GM21786 (cell line): Measurements from ENCODE around the gene KIF2C.

Experiments
- ATAC-seq: cut with Tn5 transposase; IDR thresholded peaks from one replicate; pipeline ENCODE4 v1.9.1; 2021; ENCODE audit not compliant: unreplicated experiment

Gene KIF2C

DNA sequence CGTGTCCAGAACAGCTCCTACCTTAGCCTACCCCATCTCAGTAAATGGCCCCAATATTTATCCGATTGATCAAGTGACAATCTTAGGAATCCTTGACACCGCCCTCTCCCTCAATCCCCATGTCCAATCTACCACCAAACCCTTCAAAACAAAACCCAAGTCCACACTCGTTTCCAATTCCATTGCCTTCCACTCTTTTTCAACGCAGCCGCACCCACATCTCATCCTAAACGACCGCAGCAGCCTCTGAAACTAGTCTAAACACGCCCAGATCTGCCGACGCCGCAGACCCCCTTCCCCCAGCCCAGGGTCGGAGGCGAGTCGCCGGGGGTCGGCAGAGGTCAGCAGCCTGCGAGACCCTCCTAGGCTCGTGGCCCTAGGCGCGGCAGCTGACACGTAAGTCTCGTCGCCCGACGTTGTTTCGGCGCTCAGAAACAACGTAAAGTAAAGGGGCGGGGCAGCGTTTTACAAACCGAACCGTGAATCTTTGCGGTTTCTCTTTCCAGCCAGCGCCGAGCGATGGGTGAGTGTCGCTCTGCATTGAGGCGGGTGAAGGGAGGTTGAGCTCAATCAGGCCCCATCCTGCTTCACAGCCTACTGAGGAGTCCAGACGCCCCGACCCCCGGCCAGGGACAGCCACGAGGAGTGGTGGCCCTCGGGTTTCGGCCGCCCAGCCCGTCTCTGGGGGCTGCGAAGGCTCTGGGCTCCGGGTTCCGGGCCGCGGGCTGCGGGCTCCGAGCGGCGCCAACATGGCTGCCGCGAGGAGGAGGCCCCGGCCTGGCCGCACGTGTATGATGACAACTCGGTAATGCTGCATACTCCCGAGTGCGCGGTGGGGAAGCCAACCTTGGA lies 35.7 kb downstream of the KIF2C start, which contains the start of gene RPS8:
Gene RPS8 (plus strand): TSS at position 463 of the 852 bp plus-strand sequence. CDS start 57 bp downstream, at position 520.
- ATAC-seq, result peak; percentile 67

DNA sequence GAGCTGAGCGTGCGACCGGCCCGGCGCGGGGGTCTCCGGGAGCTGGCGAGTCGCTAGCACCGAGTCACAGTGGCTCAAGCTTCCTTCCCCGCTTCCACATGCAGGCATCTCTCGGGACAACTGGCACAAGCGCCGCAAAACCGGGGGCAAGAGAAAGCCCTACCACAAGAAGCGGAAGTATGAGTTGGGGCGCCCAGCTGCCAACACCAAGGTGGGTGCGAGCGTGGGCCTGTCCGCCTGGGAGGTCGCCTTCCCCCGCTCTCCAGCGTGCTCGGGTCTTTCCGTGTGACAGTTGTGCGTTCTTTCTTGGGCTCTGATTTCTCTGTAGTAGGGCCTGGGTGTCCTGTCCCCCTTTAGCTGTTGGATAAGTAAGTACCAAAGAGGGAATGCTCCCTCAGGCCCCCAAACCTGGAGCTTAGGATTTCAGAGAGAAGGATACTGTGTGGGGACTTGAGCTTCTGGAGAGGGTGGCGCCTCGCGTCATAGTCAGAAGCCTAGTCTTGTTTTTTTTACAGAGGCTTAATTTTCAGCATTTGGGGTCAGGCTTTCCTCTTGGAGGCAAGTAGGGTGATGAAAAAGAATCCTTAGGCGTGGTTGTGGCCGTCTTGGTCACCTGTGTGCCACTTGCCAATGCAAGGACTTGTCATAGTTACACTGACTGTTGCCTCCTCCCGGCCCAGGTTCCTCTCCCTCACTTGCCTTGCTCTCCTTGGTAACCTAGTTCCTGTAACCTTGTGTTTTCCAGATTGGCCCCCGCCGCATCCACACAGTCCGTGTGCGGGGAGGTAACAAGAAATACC lies 36.5 kb downstream of the KIF2C start:
- ATAC-seq, result no peak

DNA sequence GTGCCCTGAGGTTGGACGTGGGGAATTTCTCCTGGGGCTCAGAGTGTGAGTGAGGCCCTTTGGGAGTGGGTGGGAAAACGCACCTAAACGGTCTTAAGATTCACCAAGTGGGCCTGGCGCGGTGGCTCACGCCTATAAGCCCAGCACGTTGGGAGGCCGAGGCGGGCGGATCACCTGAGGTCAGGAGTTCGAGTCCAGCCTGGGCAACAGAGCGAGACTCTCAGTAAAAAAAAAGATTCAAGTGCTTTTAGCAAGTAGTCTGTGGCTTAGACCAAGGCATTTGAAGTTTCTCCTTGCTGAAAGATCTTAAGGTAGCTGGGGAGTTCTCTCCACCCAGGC lies 37.1 kb downstream of the KIF2C start:
- ATAC-seq, result no peak

DNA sequence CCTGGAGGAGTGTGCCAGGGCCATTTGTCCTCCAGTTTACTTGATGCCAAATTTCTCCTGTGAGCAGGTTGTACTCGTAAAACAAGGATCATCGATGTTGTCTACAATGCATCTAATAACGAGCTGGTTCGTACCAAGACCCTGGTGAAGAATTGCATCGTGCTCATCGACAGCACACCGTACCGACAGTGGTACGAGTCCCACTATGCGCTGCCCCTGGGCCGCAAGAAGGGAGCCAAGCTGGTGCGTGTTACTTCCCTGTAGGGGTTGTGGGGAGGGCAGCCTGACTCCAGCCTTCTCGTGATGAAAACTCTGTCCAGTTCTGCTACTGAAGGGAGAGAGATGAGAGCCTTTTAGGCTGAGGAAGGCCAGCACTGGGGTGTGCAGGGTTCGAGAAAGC lies 37.9 kb downstream of the KIF2C start:
- ATAC-seq, result no peak

DNA sequence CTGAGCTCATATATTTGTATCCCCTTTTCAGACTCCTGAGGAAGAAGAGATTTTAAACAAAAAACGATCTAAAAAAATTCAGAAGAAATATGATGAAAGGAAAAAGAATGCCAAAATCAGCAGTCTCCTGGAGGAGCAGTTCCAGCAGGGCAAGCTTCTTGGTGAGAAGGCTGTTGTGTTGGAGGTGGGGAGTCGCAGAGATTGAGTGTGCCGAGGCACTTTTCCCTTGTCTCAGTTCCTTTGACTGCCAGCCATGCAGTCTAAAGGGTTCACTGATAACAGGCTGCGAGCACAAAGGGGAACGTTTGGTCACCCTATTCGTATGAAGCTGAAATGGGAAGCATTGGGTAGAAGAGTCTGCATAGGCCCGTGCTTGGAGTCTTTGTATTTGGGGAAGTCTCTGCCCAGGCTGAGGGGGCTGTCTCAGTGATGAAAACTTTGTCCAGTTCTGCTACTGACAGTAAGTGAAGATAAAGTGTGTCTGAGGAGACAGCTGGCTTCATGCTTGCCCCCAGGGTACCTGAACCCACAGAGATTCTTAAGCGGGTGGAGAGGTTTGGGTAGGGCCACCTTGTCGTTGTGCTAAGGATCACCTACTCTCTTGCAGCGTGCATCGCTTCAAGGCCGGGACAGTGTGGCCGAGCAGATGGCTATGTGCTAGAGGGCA lies 38.5 kb downstream of the KIF2C start:
- no peak for ATAC-seq

DNA sequence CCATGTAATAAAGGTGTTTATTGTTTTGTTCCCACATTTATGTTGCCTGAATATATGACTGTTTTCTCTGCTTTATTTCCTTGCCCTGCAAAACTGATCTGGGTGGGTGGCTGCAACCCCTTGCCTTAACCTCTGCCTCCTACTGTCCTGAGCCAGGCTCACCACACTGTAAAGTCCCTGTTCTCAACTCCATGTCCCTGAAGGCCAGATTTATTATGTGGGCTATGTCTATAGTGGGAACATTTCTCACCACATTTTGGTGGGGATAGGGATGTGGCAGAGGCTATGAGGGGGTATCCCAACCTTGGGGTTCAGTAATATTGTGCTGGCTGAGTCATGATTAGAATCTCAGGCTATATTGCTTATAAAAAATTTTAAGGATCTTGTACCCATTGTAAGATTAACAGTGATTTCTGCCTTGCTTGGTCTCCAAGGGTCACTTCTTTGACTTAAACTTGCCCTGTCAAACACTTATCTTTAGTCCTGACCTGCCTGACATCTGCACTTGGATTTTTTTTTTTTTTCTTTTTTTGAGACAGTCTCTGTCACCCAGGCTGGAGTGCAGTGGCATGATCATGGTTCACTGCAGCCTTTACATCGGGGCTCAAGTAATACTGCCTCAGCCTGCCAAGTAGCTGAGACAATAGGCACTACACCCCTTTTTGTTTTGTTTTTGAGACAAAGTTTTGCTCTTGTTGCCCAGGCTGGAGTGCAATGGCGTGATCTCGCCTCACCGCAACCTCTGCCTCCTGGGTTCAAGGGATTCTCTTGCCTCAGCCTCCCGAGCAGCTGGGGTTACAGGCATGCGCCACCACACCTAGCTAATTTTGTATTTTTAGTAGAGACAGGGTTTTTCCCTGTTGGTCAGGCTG lies 39.3 kb downstream of the KIF2C start:
- no peak for ATAC-seq

DNA sequence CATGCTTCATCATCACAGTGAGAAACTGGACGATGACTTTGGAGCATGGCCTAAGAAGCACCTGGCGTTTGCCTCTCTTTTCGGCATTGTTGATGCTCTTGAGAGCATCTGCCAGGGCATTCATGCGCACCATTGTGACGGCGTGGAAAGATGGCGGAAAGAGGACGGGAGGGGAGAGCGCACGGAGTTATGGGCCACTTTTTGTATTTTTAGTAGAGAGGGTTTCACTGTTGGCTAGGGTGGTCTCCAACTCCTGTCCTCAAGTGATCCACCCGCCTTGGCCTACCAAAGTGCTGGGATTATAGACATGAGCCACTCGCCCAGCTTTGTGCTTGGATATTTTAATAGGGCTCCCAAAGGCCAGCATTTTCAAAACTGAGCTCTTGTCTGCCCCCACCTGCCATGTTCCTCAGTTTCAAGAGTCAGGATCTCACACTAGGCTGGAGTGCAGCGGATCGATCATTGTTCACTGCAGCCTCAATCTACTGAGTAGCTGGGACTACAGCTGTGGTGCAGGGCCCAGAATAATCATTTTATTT lies 41.0 kb downstream of the KIF2C start:
- no peak for ATAC-seq

DNA sequence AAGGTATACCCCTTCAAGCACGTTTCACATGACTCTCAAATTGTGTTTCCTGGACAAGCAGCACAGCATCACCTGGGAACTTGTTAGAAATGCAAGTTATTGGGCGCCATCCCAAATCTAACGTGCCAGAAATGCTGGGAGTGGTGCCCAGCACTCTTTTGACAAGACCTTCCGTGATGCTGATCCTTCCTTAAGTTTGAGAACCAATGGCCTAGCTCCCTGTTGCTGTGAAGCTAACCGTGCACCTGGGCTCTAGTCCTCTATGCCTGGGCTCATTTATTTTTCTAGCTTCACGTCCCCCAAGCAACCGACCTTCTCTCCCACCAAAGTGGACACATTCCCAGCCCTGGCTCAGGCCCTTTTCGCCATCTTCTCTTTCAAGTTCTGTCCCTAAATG lies 44.1 kb downstream of the KIF2C start:
- no peak for ATAC-seq

DNA sequence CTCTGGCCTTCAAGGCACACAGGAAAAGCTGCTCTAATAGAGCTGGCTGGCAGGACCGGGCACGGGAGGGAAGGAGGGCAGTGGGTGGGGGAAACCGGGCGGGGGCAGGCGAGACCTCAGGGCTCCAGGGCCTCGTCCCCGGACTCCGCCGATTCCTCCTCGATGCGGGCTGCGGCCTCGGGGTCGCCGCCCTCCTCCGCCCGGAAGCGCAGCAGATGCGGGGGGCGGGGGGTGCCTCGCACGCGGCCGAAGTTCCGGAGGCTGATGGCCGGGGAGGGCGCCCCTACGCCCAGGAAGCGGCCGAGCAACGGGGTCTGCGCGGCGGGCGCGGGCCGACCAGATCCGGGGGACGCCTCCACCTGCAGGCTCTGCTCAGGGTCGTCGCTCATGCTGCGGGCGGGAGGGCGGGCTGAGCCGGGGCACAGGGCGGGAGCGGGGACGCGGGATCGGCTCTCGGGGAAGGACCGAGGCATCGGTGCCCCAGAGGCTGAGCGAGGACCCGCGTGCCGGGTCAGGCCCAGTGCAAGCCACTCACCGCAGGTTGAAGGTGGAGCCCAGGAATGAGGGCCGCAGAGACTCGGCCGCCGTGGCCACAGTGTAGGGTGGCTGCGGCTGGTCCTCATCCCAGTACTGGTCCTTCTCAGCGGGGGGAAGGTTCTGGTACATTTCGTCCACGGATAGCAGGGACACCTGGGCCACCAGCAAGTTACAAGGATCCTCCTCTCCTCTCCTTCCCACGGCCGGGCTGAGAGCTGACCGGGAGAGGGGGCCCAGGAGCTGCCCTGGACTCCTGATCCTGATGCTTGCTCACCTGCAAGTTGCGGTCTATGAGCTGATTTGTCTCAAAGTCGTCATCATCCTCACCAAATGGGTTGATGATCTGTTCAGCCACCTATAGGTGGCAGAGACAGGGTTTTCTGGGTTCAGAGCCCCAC lies 44.7 kb downstream of the KIF2C start:
- no peak for ATAC-seq

DNA sequence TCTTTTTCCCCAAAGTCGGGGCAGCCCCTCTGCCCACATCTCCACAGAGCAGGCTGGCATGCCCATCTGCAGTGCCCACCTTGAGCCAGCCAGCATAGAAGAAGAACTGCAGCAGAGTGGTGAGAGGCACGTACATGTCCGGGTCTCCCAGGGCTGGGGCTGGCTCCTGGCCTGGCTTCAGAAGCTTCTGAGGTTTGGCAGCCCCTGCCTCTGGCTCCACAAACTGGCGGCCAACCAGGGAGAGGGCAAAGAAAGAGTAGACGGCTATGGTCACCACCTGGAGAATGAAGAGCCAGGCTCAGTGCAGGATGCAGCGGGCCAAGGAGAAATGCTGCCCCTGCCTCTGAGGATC lies 45.4 kb downstream of the KIF2C start:
- no peak for ATAC-seq

DNA sequence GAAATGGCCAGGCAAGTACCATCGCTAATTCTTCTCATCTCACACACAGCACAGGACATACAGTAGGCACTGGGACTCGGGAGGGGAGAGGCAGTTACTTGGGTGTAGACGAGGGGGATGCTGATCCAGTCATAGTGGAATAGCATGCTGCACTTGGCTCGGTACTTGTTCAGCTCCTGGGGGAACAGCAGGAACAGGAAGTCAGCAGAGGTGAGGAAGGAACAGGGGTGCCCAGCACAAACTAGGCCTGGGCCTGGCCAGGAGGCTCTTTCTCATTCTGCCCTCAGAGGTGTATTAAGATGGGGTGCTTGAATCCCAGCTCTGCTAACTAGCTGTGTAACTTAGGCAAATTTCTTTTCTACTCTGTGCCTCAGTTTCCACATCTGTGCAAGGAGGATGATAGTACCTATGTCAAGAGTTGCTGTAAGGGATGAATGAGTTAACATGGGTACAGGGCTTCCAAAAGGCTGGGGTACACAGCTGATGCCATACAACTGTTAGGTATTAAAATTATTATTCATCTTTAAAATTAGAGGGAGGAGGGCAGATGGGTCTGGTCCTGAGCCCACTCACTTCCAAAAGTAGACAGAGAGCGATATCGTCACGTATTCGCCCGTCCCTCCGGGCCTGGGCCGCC lies 46.0 kb downstream of the KIF2C start:
- no peak for ATAC-seq

DNA sequence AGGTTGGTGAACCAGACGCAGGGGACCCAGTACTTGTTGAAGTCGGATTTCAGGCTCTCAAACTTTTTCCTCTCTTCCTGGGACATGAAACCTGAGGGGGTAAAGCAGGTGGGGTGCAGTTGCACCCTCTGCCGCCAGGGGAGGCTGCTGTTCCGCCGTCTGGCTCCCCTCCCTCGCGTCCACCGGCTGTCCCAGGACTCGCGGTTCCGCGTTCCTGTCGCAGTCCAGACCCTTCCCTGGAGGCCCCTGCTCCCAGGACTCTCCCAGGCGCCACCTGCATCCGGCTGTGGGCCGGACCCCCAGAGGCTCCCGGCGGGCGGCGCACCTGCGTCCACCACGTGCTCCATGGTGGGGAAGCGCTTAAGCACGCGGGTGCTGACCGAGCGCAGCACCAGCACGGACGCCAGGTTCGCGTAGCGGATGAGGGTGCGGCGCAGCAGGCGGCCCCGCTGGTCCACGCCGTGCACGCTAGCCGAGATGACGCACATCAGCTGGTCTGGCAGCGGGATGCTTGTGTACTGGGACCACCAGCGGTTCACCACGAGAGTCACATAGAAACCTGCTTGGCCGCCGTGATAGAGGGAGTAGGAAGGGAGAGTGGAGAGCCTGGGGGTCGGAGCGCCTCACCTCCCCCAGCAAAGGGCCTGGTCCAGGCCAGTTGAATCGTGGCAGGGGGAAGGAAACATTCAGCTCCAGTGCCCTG lies 46.7 kb downstream of the KIF2C start:
- ATAC-seq, result no peak

DNA sequence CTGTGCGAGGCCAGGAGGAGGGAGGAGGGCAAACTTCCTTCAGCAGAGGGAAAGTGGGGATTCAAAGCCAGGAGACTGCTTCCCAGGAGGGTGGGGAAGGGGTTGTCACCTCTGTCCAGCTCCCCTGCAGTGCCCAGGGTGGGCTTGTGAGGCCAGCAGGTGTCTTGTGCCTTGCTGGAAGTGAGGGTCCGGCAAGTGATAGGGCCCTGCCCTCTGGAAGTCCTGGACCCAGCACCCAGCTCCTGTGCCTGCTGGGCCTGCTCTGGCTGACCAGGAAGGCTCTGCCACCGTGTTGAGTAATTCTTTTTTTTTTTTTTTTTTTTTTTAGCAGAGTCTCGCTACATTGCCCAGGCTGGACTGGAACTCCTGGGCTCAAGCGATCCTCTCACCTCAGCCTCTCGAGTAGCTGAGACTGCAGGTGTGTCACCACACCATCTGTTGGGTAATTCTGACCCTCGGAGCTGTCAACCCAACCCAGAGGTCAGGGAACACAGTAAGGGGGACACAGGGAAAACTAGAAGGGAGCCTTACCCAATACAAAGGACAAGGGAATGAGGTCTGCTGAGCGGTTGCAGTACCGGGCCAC lies 47.3 kb downstream of the KIF2C start:
- ATAC-seq, result no peak

DNA sequence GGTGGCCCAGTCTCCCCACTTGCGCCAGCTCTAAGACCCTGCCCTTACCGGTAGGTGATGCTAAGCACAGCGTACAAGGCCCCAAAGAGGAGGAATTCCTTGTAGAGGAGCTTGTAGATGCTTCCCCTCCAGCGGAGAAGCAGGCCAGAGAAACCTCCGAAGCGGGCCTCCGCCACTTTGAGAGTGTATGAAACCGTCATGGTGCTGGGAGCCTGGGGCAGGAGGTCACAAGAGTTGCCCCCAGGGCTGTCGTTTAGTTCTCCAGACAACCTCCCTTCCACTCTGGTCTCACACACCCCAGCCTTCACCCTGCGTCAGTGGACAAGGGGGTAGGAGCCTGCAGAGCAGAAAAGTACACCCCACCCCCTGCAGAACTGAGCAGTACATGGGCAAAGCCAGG lies 47.9 kb downstream of the KIF2C start:
- no peak for ATAC-seq

DNA sequence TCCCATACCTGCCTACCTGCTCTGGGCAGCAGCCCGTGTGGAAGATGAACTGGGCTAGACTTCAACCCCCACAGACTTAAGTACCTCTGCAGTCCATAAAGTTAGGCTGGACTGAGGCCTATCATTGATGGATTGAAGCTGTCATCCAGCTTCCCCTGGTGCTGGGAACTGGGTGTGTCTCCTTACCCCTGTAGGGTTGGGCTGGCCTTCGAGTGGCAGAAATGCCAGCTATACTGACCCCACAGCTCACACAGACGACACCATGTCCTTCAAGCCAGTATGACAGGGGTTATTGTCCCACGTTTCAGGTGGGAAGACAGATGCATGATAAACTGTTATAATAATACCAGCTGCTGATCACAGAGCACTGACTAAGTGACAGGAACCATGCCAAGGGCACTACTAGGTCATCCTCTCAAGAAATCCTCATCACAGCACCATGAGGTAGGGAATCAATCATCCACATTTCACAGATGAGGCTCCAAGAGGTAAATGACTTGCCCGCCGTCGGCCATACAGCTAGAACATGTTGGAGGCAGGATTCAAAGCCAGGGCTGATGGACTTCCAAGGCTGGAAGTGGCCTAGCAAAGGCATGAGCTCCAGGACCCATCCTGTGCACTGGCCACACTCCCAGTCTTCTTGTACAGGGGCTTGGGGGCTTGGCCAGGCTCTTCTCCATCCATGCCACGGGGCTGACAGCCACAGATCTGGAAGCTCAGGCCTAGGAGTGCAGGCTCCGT lies 48.7 kb downstream of the KIF2C start, which contains the start of gene BEST4:
Gene BEST4 (minus strand): TSS at position 51 of the 741 bp plus-strand sequence. CDS start 465 bp downstream, outside the sequence.
- ATAC-seq, result no peak

DNA sequence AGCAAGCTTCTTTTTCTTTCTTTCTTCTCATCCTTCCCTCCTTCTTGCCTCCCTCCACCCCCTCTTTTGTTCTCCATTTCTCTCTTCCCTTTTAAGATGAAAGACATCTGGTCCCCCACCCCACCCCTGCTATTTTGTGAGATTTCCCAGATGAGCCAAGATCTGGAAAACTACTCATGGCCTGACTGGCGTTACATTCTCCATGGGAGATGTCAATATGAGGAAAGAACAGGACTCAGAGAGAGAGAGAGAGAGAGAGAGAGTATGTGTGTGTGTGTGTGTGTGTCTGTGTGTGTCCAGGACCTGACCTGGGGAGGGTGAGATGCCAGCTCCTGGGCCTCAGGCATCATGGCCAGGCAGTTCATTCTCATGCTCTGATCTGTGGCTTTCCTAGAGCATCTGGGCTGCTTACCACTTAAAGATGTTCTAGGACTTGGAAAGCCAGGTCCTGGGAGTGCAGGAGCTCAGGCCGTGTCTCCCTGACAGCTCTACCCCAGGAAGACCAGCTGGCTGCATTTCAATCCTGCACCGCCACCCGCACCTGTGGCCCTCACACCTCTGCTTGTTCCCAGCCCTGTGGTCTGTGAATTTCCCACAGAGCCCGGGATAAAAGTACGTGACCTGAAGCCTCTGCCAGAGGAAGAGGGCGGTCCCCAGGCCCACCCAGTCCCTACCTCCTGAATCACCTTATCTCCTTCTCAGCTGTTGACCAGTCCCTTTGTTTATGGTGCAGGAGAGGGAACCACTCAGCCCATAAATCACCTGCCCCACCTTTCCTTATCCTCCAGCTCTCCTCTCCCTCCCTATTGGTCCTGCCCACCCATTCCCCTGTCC lies 51.5 kb downstream of the KIF2C start:
- ATAC-seq, result no peak
